GM12891 (cell line): Measurements from ENCODE around the gene HOXD12.

Experiments
- PAX5 ChIP-seq: IDR thresholded peaks from 2 replicates; pipeline ENCODE4 v1.6.1; 2011; ENCODE audit warnings: low read length, moderate library complexity, mild to moderate bottlenecking; ENCODE audit not compliant: insufficient read depth, severe bottlenecking
- POLR2A ChIP-seq: IDR thresholded peaks from 2 replicates; pipeline ENCODE4 v1.6.1; 2011; ENCODE audit warnings: low read depth, low read length, control low read depth
- POLR2AphosphoS5 ChIP-seq: IDR thresholded peaks from 2 replicates; pipeline ENCODE4 v1.6.1; 2011; ENCODE audit warnings: low read depth, low read length, control low read depth
- POU2F2 ChIP-seq: IDR thresholded peaks from 2 replicates; pipeline ENCODE4 v1.6.1; 2011; ENCODE audit warnings: low read depth, mild to moderate bottlenecking, control low read depth, low read length, moderate library complexity
- TAF1 ChIP-seq: IDR thresholded peaks from 2 replicates; pipeline ENCODE4 v1.6.1; 2011; ENCODE audit warnings: low read depth, low read length, control low read depth

DNA sequence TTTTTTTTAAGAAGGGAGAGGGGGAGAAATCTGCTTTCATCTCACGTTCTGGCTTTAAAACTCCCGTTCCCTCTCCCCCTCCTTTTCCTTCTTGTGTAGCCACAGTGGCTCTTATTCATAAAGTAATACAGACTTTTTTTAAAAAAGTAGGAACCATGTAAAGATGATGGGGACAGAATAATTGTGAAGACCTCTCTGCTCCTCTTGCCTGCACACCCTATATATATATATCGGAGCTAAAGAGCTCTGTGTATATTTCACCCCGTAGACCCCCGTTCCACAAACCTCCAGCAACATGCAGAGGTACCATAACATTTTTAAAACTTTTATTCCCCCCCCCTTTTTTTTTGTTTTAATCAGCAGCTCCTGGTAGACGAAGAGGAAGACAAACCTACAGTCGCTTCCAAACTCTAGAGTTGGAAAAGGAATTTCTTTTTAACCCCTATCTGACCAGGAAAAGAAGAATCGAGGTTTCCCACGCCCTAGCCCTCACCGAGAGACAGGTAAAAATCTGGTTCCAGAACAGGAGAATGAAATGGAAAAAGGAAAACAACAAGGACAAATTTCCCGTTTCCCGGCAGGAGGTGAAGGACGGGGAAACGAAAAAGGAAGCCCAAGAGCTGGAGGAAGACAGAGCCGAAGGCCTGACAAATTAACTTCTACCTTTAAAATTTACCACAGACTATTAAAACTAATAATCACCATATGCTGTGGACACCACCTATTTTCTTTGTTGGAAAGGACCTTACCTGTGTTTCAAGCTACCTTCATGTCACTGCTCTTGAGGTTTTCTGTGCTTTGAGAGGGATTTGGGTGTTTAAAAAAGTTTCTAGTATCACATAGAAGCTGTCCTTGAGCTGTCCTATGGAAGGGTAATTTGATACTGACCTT lies 31.6 kb downstream of the HOXD12 start:
- TF ChIP-seq TAF1 (no peak), PAX5 (no peak), POLR2A (no peak), POLR2AphosphoS5 (no peak), POU2F2 (no peak)
